Measurements from ENCODE around the gene INTS11. TPM values are rescaled to one million over a fixed set of nuclear protein-coding genes. Genes with fewer than 3 reads are reported as not detected.

Gene INTS11
- total and polyA plus RNA-seq, 2 of the 13 experiments (the other 11 are each of a cell fraction or from before 2014, with no cell fraction given): 52.8 to 94.8 TPM

DNA sequence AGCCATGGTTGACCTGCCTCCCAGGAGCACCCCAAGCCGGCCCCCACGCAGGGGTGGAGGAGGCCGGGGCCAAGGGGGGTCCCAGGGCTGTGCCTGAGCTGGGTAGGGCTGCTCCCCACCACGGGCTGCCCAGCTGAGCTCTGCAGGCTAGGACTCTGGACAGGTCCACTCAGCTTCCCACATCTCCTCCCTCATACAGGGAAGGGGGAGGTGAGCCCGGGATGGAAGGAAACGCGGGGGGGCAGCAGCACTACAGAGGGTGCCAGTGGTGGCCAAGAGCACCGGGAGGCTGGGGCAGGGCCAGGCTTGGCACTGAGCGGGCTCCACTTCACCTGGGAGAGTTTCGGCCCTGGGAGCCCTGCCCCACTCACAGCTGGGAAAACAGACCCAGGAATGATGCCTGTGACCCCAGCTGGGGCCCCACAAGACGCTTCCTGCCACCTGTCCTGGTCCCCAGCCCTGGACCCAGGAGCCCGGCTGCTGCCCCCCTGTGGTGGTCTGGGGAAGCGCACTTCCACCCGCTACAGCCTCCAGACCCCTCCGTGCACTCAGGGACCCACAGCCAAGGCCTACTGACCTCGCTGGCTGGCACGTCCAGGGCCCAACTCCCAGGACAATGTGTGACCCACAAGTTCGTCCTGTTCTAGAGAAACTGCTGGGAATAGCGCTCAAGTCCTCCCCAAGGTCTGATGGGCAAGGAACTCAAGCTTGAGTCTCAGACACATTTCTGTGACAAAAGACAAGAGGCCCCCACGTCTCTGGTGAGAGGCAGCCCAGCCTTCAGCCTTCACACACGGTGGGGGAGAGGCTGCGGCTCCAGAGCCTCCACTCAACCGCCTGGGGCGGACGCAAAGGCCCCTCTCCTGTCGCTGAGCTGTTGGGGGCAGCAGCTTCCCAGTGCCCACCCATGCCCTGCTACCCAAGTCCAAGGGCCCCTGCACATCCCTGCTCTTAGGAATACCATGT lies 47.6 kb upstream of the INTS11 start (continued):
- no peak for TF ChIP-seq STAT6 (CRISPR knock-in tag; IDR thresholded peaks at IDR 0.05; ENCODE audit: borderline replicate concordance)
- no peak for TF ChIP-seq ZNF713 (CRISPR knock-in tag; IDR thresholded peaks at IDR 0.05)
- no peak for TF ChIP-seq ZNF607 (CRISPR knock-in tag; IDR thresholded peaks at IDR 0.05; ENCODE audit: borderline replicate concordance)
- TF ChIP-seq ZNF274 (CRISPR knock-in tag; IDR thresholded peaks at IDR 0.05): no peak
- no peak for TF ChIP-seq ZSCAN5A (CRISPR knock-in tag; IDR thresholded peaks at IDR 0.05; ENCODE audit: borderline replicate concordance)
- no peak for TF ChIP-seq ELF4 (CRISPR knock-in tag; IDR thresholded peaks at IDR 0.05; ENCODE audit: borderline replicate concordance)
- TF ChIP-seq ZNF446 (CRISPR knock-in tag; IDR thresholded peaks at IDR 0.05): no peak
- no peak for TF ChIP-seq TOE1 (CRISPR knock-in tag; IDR thresholded peaks at IDR 0.05)
- no peak for TF ChIP-seq ZNF784 (CRISPR knock-in tag; IDR thresholded peaks at IDR 0.05; ENCODE audit: borderline replicate concordance)
- no peak for TF ChIP-seq KDM5A (IDR thresholded peaks at IDR 0.05; ENCODE audit: borderline replicate concordance, low read length)
- TF ChIP-seq HNRNPL (IDR thresholded peaks at IDR 0.05; ENCODE audit: low read depth, low read length): 0 out of 2 replicates have a peak, but pooled peaks have one; percentile 45
- TF ChIP-seq ZNF501 (CRISPR knock-in tag; IDR thresholded peaks at IDR 0.05): 0 out of 2 replicates have a peak, but pooled peaks have one; percentile 45
- TF ChIP-seq, protein P1, sequence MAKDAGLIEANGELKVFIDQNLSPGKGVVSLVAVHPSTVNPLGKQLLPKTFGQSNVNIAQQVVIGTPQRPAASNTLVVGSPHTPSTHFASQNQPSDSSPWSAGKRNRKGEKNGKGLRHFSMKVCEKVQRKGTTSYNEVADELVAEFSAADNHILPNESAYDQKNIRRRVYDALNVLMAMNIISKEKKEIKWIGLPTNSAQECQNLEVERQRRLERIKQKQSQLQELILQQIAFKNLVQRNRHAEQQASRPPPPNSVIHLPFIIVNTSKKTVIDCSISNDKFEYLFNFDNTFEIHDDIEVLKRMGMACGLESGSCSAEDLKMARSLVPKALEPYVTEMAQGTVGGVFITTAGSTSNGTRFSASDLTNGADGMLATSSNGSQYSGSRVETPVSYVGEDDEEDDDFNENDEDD (CRISPR knock-in tag; IDR thresholded peaks at IDR 0.05; ENCODE audit: borderline replicate concordance): no peak
- TF ChIP-seq KAT7 (CRISPR knock-in tag; IDR thresholded peaks at IDR 0.05; ENCODE audit: borderline replicate concordance): no peak
- TF ChIP-seq YEATS4 (CRISPR knock-in tag; IDR thresholded peaks at IDR 0.05; ENCODE audit: borderline replicate concordance): no peak
- no peak for TF ChIP-seq SIX1 (CRISPR knock-in tag; IDR thresholded peaks at IDR 0.05; ENCODE audit: borderline replicate concordance)
- TF ChIP-seq ZBTB26 (CRISPR knock-in tag; IDR thresholded peaks at IDR 0.05; ENCODE audit: borderline replicate concordance): no peak
- TF ChIP-seq, protein P2, sequence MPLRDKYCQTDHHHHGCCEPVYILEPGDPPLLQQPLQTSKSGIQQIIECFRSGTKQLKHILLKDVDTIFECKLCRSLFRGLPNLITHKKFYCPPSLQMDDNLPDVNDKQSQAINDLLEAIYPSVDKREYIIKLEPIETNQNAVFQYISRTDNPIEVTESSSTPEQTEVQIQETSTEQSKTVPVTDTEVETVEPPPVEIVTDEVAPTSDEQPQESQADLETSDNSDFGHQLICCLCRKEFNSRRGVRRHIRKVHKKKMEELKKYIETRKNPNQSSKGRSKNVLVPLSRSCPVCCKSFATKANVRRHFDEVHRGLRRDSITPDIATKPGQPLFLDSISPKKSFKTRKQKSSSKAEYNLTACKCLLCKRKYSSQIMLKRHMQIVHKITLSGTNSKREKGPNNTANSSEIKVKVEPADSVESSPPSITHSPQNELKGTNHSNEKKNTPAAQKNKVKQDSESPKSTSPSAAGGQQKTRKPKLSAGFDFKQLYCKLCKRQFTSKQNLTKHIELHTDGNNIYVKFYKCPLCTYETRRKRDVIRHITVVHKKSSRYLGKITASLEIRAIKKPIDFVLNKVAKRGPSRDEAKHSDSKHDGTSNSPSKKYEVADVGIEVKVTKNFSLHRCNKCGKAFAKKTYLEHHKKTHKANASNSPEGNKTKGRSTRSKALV (CRISPR knock-in tag; IDR thresholded peaks at IDR 0.05): no peak
